Stomach (tissue), 19 donors: ENCODE measurements around the gene SLC37A1. TPM values are rescaled to one million over a fixed set of nuclear protein-coding genes. Genes with fewer than 3 reads are reported as not detected.
A peak's percentile ranks its signal among the peaks of the same experiment; 100 is the strongest.

Experiments used
- DNase-seq, 2 donors: peaks; one replicate each; pipeline versions ENCODE4 v3.0.0 to v3.0.0-alpha.2; 2013 to 2019
- H3K27ac ChIP-seq, 5 donors: fragments of 200-600 bp in 4 of 5; sonication (generic) in 4 of 5; one replicate each; pipeline ENCODE4 v1.5.1; 2013 to 2019; ENCODE audit warnings: mild to moderate bottlenecking in 1 of 5, moderate library complexity in 1 of 5
- H3K27me3 ChIP-seq, 3 donors: fragments of 200-600 bp; sonication (generic); one replicate each; pipeline ENCODE4 v1.5.1; 2017 to 2019; ENCODE audit warnings: mixed run types in 1 of 3
- H3K36me3 ChIP-seq, 4 donors: fragments of 200-600 bp; sonication (generic); 1 replicate in 3 of 4; 2 replicates in 1 of 4; pipeline ENCODE4 v1.5.1; 2016 to 2019
- H3K4me1 ChIP-seq, 4 donors: fragments of 200-600 bp; sonication (generic); one replicate each; pipeline ENCODE4 v1.5.1; 2016 to 2019
- H3K4me3 ChIP-seq, 4 donors: fragments of 200-600 bp; sonication (generic) in 3 of 4; one replicate each; pipeline ENCODE4 v1.5.1; 2016 to 2019; ENCODE audit warnings: mild to moderate bottlenecking in 1 of 4
- H3K9me3 ChIP-seq, 4 donors: fragments of 200-600 bp; sonication (generic); one replicate each; pipeline ENCODE4 v1.5.1; 2016 to 2019
- CTCF ChIP-seq, 7 experiments: fragments of 450-650 bp in 4 of 7; fragments of 200-600 bp in 3 of 7; sonication (generic) in 3 of 7; IDR thresholded peaks; one replicate each; pipeline ENCODE4 v1.5.1; 2016 to 2019; ENCODE audit warnings: antibody characterized with exemption in 7 of 7, control low read depth in 2 of 7, mild to moderate bottlenecking in 1 of 7
- EP300 ChIP-seq: sonication (generic); formaldehyde crosslinking; IDR thresholded peaks from one replicate; pipeline ENCODE4 v1.6.1; 2017; ENCODE audit warnings: antibody characterized with exemption
- POLR2A ChIP-seq, 4 donors: fragments of 450-650 bp; IDR thresholded peaks; one replicate each; pipeline ENCODE4 v1.6.1; 2016; ENCODE audit warnings: antibody characterized with exemption in 4 of 4, control low read depth in 2 of 4, mild to moderate bottlenecking in 1 of 4, moderate library complexity in 1 of 4
- POLR2AphosphoS5 ChIP-seq, 3 donors: sonication (generic); formaldehyde crosslinking; IDR thresholded peaks; one replicate each; pipeline ENCODE4 v1.6.1; 2016; ENCODE audit warnings: antibody characterized with exemption in 3 of 3
- WGBS, 5 donors: extraction: QIAGEN DNeasy Blood & Tissue Kit in 3 of 5; methylation state at CpG; one replicate each; pipeline versions ENCODE4 v1.1.5 to v1.1.7; 2013 to 2018; 5-methylcytosine and 5-hydroxymethylcytosine counted together
- intact Hi-C: fragments of 100-400 bp; cut with DNase I; formaldehyde crosslinking; loops from one replicate; pipeline ENCODE4 v1.15.1; 2023; ENCODE audit warnings: low total_unique reads
- long read RNA-seq, 10 donors: transcript quantifications; one replicate each; lab custom pipeline, GENCODE V29; 2026
- polyA plus RNA-seq, 3 donors: library from polyadenylated mRNA; stranded (reverse); fragments of 200-250 nt; gene quantifications; one replicate each; pipeline ENCODE4 v1.2.3, GENCODE V29; 2013
- total RNA-seq, 5 donors: library from RNA; depleted of rRNA; stranded (reverse); fragments of >200 nt; gene quantifications; one replicate each; pipeline versions ENCODE4 v1.1.0 to v1.2.3, GENCODE V29; 2014 to 2016
- donor health status: healthy with polysubstance abuse.
- donor health status: Bipolar disorder and iron deficiency.
- donor health status: healthy.

SLC37A1 gene
- total RNA-seq (10 to 100 TPM in 4 of 5 donors, 1 to 10 TPM in 1; 9.8 to 72.9 (median 23.9) TPM), polyA plus RNA-seq (10 to 100 TPM; 10.3 to 12.4 (median 11.3) TPM)
- long read RNA-seq, donor 1: 0 reads
- long read RNA-seq, donor 2, partial matches to known transcripts: 0 of 1 reads
- long read RNA-seq, donor 2, other reads (novel, unspliced or antisense): 0 of 1 reads
- long read RNA-seq, donor 3, partial matches to known transcripts: 0 of 1 reads
- long read RNA-seq, donor 3, other reads (novel, unspliced or antisense): 0 of 1 reads
- long read RNA-seq, donor 4: 0 reads
- long read RNA-seq, donor 5, partial matches to known transcripts: 0 of 2 reads
- long read RNA-seq, donor 5, other reads (novel, unspliced or antisense): 0 of 2 reads
- long read RNA-seq, donor 6, partial matches to known transcripts: 0 of 2 reads
- long read RNA-seq, donor 6, other reads (novel, unspliced or antisense): 0 of 2 reads
- long read RNA-seq, donor 7, partial matches to known transcripts: 7 of 10 reads
- long read RNA-seq, donor 7, other reads (novel, unspliced or antisense): 0 of 10 reads
- long read RNA-seq, donor 8, partial matches to known transcripts: 5 of 5 reads
- long read RNA-seq, donor 8, other reads (novel, unspliced or antisense): 0 of 5 reads
- long read RNA-seq, donor 9, partial matches to known transcripts: 0 of 2 reads
- long read RNA-seq, donor 9, other reads (novel, unspliced or antisense): 0 of 2 reads
- long read RNA-seq, donor 10: 0 reads

- intact Hi-C loops: no loop called here
- peak; percentile 64 to 74 for DNase-seq
- WGBS, 5 donors: 10 to 17% (median 12%) methylated on average over 47 to 88 of the region's 88 CpGs
Measured at GRCh38 chr21:42513151-42513984, at the start of gene SLC37A1. Gene SLC37A1, plus strand, starts transcription at chr21:42513852. Its CDS starts 4,603 bp downstream, at chr21:42518455.

GRCh38 chr21:42463861-42464515, 49.7 kb upstream of the SLC37A1 start:
- intact Hi-C loops: no loop called here
- H3K4me1 ChIP-seq: peaks cover 42 to 86% (median 66%) of the 10 kb centered on the region in 4 donors
- no peaks in the 10 kb centered on the region for H3K36me3 ChIP-seq
- peak; percentile 72 to 73 for DNase-seq
- no peak overlapping the region for H3K4me3 ChIP-seq
- 58 to 77% (median 69%) methylated on average over 17 of the region's 17 CpGs for WGBS, 5 donors
- H3K27me3 ChIP-seq: no peaks in the 10 kb centered on the region
- H3K9me3 ChIP-seq: no peaks in the 10 kb centered on the region
- no peak for TF ChIP-seq POLR2A (IDR thresholded peaks at IDR 0.05)
- TF ChIP-seq EP300: no peak
- TF ChIP-seq POLR2AphosphoS5 (IDR thresholded peaks at IDR 0.05): no peak
- no peak for TF ChIP-seq CTCF (IDR thresholded peaks at IDR 0.05)
- H3K27ac ChIP-seq: peak overlapping the region; percentile 76 to 93 (median 83)

More at GRCh38 chr21:42513151-42513984, at the start of gene SLC37A1:
- Histone ChIP-seq H3K4me3 (peak within 1 kb of the TSS; percentile 85 to 93 (median 90)), H3K27ac (peak within 1 kb of the TSS; percentile 86 to 94 (median 90)), H3K9me3 (no peaks in the 10 kb centered on the region), H3K36me3 (peaks cover 0 to 10% (median 5%) of the 10 kb centered on the region in 4 donors), H3K4me1 (peaks cover 17 to 47% (median 36%) of the 10 kb centered on the region in 4 donors), H3K27me3 (no peaks in the 10 kb centered on the region)
- TF ChIP-seq CTCF (IDR thresholded peaks at IDR 0.05): no peak
- TF ChIP-seq POLR2AphosphoS5 (IDR thresholded peaks at IDR 0.05): peak in 1 of 3 donors; percentile 30

GRCh38 chr21:42465008-42465802, 48.4 kb upstream of the SLC37A1 start:
- H3K27ac ChIP-seq: peak overlapping the region; percentile 76 to 93 (median 83)
- intact Hi-C loops: no loop called here
- peaks cover 47 to 81% (median 68%) of the 10 kb centered on the region in 4 donors for H3K4me1 ChIP-seq
- no peaks in the 10 kb centered on the region for H3K9me3 ChIP-seq
- H3K4me3 ChIP-seq: no peak overlapping the region
- H3K27me3 ChIP-seq: no peaks in the 10 kb centered on the region
- peak; percentile 43 to 65 for DNase-seq
- TF ChIP-seq EP300 (no peak), POLR2A (IDR thresholded peaks at IDR 0.05) (no peak), POLR2AphosphoS5 (IDR thresholded peaks at IDR 0.05) (peak in 2 of 3 donors; percentile 66 to 74)
- no peaks in the 10 kb centered on the region for H3K36me3 ChIP-seq
- 22 to 37% (median 26%) methylated on average over 8 of the region's 8 CpGs for WGBS, 5 donors

GRCh38 chr21:42465803-42466127, 47.9 kb upstream of the SLC37A1 start:
- no peaks in the 10 kb centered on the region for H3K9me3 ChIP-seq
- no peaks in the 10 kb centered on the region for H3K27me3 ChIP-seq
- intact Hi-C loops: no loop called here
- no peak for TF ChIP-seq CTCF (IDR thresholded peaks at IDR 0.05)
- no peak for TF ChIP-seq EP300
- peaks cover 44 to 75% (median 63%) of the 10 kb centered on the region in 4 donors for H3K4me1 ChIP-seq
- H3K4me3 ChIP-seq: no peak overlapping the region
- DNase-seq: no peak
- 77 to 95% (median 91%) methylated on average over 3 of the region's 3 CpGs for WGBS, 5 donors
- peak overlapping the region; percentile 69 to 93 (median 83) for H3K27ac ChIP-seq
- no peaks in the 10 kb centered on the region for H3K36me3 ChIP-seq
